GM12872 (cell line): ENCODE measurements around the gene GSTP1.

Experiments
- CTCF ChIP-seq: IDR thresholded peaks from 3 replicates; pipeline ENCODE4 v1.5.1; 2011; ENCODE audit warnings: low read depth, mild to moderate bottlenecking, low read length, moderate library complexity; ENCODE audit not compliant: insufficient read depth

GSTP1 gene

GRCh38 chr11:67596753-67597300 lies 13.2 kb downstream of the GSTP1 start:
- TF ChIP-seq CTCF = no peak

- no peak for TF ChIP-seq CTCF
Measured at GRCh38 chr11:67599149-67599548, 15.5 kb downstream of the GSTP1 start.

- no peak for TF ChIP-seq CTCF
Measured at GRCh38 chr11:67600324-67601029, 16.9 kb downstream of the GSTP1 start.

GRCh38 chr11:67601098-67601497 lies 17.5 kb downstream of the GSTP1 start:
- TF ChIP-seq CTCF = no peak

- TF ChIP-seq CTCF = no peak
Measured at GRCh38 chr11:67604815-67605214, 21.2 kb downstream of the GSTP1 start.

GRCh38 chr11:67605231-67606011 lies 21.8 kb downstream of the GSTP1 start:
- no peak for TF ChIP-seq CTCF

- no peak for TF ChIP-seq CTCF
Measured at GRCh38 chr11:67606093-67606491, 22.5 kb downstream of the GSTP1 start.
